SH-SY5Y (cell line): ENCODE results near the gene KCTD1.

Source experiments
- GATA2 ChIP-seq: IDR thresholded peaks from 2 replicates; pipeline ENCODE4 v1.6.1; 2011; ENCODE audit warnings: mild to moderate bottlenecking, low read depth, low read length
- GATA3 ChIP-seq: IDR thresholded peaks from 2 replicates; pipeline ENCODE4 v1.6.1; 2011; ENCODE audit warnings: low read depth, mild to moderate bottlenecking, low read length, moderate library complexity

- TF ChIP-seq GATA2, result no peak
- no peak for TF ChIP-seq GATA3
These were observed 50.5 kb downstream of the KCTD1 start for GRCh38 chr18:26497866-26498265.
